SU-DHL-6 (cell line): ENCODE results near the gene SETD5.

ENCODE experiments used
- H2AFZ ChIP-seq: fragments of 200-600 bp; sonication (generic); 2 replicates; pipeline ENCODE4 v1.6.1; 2014; ENCODE audit warnings: low read depth, mild to moderate bottlenecking, moderate library complexity, mixed read lengths, antibody characterized with exemption, low read length; ENCODE audit not compliant: severe bottlenecking
- H3F3A ChIP-seq: fragments of 200-600 bp; shearing (Covaris generic); 2 replicates; pipeline ENCODE4 v1.6.0; 2016; ENCODE audit warnings: antibody characterized with exemption, mild to moderate bottlenecking; ENCODE audit not compliant: insufficient read depth
- H3K27ac ChIP-seq: fragments of 200-600 bp; sonication (generic); 2 replicates; pipeline ENCODE4 v1.5.1; 2016; ENCODE audit warnings: low read depth, mild to moderate bottlenecking, low read length, moderate library complexity, mixed read lengths
- H3K27me3 ChIP-seq: fragments of 200-600 bp; sonication (generic), shearing (Covaris generic); 2 replicates; pipeline ENCODE4 v1.6.0; 2014; ENCODE audit warnings: mild to moderate bottlenecking, low read length
- H3K36me3 ChIP-seq: fragments of 200-600 bp; sonication (generic); 2 replicates; pipeline ENCODE4 v1.6.1; 2014; ENCODE audit warnings: mild to moderate bottlenecking, low read length, mixed read lengths
- H3K4me2 ChIP-seq: fragments of 300-600, 200-600 bp; shearing (Covaris generic), sonication (generic); 2 replicates; pipeline ENCODE4 v1.6.0; 2014; ENCODE audit warnings: low read length, low read depth, mild to moderate bottlenecking; ENCODE audit not compliant: poor library complexity, severe bottlenecking
- H3K4me3 ChIP-seq: fragments of 200-600 bp; sonication (generic); 2 replicates; pipeline ENCODE4 v1.5.1; 2014; ENCODE audit warnings: antibody characterized with exemption, low read length, mild to moderate bottlenecking, mixed read lengths; ENCODE audit not compliant: insufficient read depth, poor library complexity, severe bottlenecking
- H3K79me2 ChIP-seq: fragments of 200-600 bp; sonication (generic); 2 replicates; pipeline ENCODE4 v1.6.1; 2014; ENCODE audit warnings: mild to moderate bottlenecking, low read length, moderate library complexity; ENCODE audit not compliant: insufficient read depth
- H3K9ac ChIP-seq: fragments of 200-600 bp; sonication (generic); 2 replicates; pipeline ENCODE4 v1.7.0; 2014; ENCODE audit warnings: mild to moderate bottlenecking, low read length
- H3K9me2 ChIP-seq: fragments of 200-600 bp; sonication (generic); replicated peaks from 2 replicates; pipeline ENCODE4 v1.6.1; 2014; ENCODE audit warnings: low read length; ENCODE audit not compliant: insufficient read depth
- H3K9me3 ChIP-seq: fragments of 200-600 bp; sonication (generic); 2 replicates; pipeline ENCODE4 v1.6.1; 2014; ENCODE audit warnings: low read length, mixed read lengths; ENCODE audit not compliant: insufficient read depth
- H4K20me1 ChIP-seq: fragments of 200-600 bp; sonication (generic); 2 replicates; pipeline ENCODE4 v1.6.1; 2014; ENCODE audit warnings: low read depth, mild to moderate bottlenecking, antibody characterized with exemption, low read length, moderate library complexity, mixed read lengths
- EZH2phosphoT487 ChIP-seq: fragments of 200-600 bp; sonication (generic), shearing (Covaris generic); conservative IDR thresholded peaks from 2 replicates; pipeline ENCODE4 v1.6.1; 2018; ENCODE audit warnings: mild to moderate bottlenecking, antibody characterized with exemption, low read length, moderate library complexity, mixed read lengths
- TF ChIP-seq, protein P1 (sequence below): fragments of 200-600 bp; sonication (generic); IDR thresholded peaks from one replicate; pipeline ENCODE4 v1.5.1; 2017; ENCODE audit warnings: antibody characterized with exemption, mild to moderate bottlenecking, low read length, moderate library complexity; ENCODE audit not compliant: insufficient read depth, poor library complexity, severe bottlenecking

Gene SETD5

DNA sequence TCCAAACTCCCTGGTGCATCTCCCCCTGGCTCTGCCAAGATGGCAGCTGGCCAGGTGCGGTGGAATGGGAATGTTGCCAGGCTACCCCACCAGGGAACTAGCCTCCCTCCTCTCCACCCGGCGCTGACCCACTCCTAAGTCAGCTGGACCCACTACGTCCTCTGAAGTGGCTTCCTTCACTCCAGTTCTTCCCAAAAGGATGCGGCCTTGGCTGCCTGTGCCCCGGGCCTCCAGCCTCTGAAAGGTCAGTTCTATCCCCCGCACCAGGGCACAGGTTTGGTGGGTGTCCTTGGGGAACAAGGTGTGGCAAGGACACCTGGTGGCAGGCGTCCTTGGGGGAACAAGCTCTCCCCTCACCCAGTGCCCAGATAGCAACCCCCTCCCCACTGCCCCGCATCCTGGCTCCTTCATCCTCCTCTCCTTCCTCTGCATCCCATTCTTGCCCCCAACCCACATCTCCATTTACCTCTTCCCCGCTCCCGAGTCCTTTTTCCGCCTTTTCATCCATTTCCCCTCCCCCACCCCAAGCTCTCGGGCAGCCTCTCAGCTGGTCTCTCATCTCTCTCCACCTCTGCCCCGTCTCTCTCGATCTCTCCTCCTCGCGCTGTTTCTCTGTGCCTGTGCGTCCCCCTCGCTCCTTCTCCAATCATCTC, 102.2 kb downstream of the SETD5 start:
- no peak overlapping the region for H3K27ac ChIP-seq
- H2AFZ ChIP-seq = no peak overlapping the region
- H3F3A ChIP-seq = no peaks in the 10 kb centered on the region
- no peaks in the 10 kb centered on the region for H3K36me3 ChIP-seq
- no peak overlapping the region for H3K4me3 ChIP-seq
- H4K20me1 ChIP-seq = no peaks in the 10 kb centered on the region
- no peak for TF ChIP-seq EZH2phosphoT487
- TF ChIP-seq, protein P1, sequence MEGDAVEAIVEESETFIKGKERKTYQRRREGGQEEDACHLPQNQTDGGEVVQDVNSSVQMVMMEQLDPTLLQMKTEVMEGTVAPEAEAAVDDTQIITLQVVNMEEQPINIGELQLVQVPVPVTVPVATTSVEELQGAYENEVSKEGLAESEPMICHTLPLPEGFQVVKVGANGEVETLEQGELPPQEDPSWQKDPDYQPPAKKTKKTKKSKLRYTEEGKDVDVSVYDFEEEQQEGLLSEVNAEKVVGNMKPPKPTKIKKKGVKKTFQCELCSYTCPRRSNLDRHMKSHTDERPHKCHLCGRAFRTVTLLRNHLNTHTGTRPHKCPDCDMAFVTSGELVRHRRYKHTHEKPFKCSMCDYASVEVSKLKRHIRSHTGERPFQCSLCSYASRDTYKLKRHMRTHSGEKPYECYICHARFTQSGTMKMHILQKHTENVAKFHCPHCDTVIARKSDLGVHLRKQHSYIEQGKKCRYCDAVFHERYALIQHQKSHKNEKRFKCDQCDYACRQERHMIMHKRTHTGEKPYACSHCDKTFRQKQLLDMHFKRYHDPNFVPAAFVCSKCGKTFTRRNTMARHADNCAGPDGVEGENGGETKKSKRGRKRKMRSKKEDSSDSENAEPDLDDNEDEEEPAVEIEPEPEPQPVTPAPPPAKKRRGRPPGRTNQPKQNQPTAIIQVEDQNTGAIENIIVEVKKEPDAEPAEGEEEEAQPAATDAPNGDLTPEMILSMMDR = no peak
- no peak overlapping the region for H3K4me2 ChIP-seq
- no peaks in the 10 kb centered on the region for H3K9me2 ChIP-seq
- H3K9me3 ChIP-seq = no peaks in the 10 kb centered on the region
- H3K9ac ChIP-seq = no peak overlapping the region
- H3K79me2 ChIP-seq = no peaks in the 10 kb centered on the region
- no peaks in the 10 kb centered on the region for H3K27me3 ChIP-seq

DNA sequence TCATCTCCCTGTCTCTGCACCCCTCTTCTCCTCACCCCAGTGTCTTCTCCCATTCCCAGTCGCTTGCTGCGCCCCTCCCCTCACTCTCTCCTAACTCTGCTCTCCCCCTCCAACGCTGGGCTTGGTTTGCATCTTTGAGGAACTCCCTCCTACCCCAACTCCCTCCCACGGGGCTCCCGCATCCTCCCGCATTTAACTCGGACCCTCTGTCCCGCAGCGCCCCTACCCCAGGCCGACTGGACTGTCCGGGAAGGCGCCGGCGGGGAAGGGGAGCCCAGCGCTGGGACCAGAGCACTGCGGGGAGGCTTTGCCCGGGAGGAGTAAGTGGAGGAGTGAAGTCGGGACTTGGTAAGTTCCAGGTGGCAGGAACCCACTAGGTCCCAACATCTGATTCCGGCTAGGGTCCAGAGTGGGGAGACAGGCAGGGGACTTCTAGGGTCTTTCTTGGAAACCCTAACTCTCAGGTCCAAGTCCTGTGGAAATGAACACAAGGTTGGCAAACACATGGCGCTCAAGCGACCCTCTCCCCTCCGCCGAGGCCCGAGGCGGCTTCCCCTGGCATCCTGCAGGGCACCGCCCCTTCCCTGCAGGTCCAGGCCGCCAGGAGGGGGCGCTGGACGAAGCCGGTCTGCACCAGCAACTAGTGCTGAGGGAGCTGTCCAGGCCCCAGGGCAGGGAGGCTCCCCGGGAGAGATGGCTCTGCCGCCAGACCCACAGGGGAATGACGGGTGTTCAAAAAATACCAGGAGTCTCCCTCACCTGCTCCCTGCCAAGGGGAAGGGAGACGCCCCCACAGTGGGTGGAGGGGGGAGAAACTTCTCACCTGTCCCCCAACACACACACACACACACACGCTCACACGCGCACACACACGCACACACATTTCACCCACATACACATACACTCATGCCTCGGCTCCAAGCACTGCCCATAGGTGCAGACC, 103.0 kb downstream of the SETD5 start:
- Histone ChIP-seq H3K36me3 (no peaks in the 10 kb centered on the region), H3K27me3 (no peaks in the 10 kb centered on the region), H4K20me1 (no peaks in the 10 kb centered on the region), H3K4me3 (no peak overlapping the region), H3K9ac (no peak overlapping the region), H3K9me2 (no peaks in the 10 kb centered on the region), H3K9me3 (no peaks in the 10 kb centered on the region), H2AFZ (no peak overlapping the region), H3K79me2 (no peaks in the 10 kb centered on the region), H3K4me2 (no peak overlapping the region), H3F3A (no peaks in the 10 kb centered on the region), H3K27ac (no peak overlapping the region)
- no peak for TF ChIP-seq EZH2phosphoT487
- TF ChIP-seq, protein P1 = peak; percentile 50

DNA sequence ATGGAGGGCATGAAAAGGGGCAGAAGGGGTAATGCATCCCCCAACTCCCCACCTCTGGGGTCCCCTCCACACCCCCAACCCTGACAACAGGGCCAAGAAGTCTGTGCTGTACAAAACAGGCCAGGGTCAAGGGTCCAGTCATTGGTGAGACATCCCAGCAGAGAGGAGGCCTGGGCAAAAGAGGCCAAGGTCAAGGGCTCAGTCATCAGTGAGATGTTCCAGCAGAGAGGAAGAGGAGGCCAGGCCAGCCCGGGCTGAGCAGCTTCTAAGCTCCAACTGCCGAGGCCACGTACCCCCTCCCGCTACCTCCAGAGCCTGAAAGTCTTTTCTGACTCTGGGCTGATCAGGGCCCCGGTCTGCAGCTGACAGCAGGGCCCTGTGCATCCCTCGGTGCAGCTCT, 103.8 kb downstream of the SETD5 start:
- no peaks in the 10 kb centered on the region for H3K79me2 ChIP-seq
- no peaks in the 10 kb centered on the region for H4K20me1 ChIP-seq
- no peak overlapping the region for H2AFZ ChIP-seq
- no peak overlapping the region for H3K4me2 ChIP-seq
- H3K9ac ChIP-seq = no peak overlapping the region
- H3K4me3 ChIP-seq = no peak overlapping the region
- no peaks in the 10 kb centered on the region for H3K9me2 ChIP-seq
- H3K9me3 ChIP-seq = no peaks in the 10 kb centered on the region
- no peaks in the 10 kb centered on the region for H3K36me3 ChIP-seq
- no peak overlapping the region for H3K27ac ChIP-seq
- no peak for TF ChIP-seq EZH2phosphoT487
- TF ChIP-seq, protein P1 = no peak
- no peaks in the 10 kb centered on the region for H3F3A ChIP-seq
- no peaks in the 10 kb centered on the region for H3K27me3 ChIP-seq
